ENCODE data around the gene NFKBIB.

DNA sequence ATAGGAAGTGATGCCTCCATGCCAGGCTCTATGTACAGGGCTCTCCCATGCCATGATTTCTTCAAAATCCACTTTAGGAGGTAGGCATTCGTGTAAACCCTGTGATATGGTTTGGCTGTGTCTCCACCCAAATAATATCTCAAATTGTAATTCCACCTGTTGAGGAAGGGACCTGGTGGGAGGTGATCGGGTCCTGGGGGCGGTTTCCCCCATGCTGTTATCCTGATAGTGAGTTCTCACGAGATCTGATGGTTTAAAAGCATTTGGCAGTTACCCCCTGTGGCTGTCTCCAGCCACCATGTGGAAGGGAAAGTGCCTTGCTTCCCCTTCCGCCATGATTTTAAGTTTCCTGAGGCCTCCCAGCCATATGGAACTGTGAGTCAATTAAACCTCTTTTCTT is 22.7 kb downstream of the NFKBIB start:
- TF ChIP-seq CTCF (IDR thresholded peaks at IDR 0.05) (no peak), POLR2A (IDR thresholded peaks at IDR 0.05) (no peak)
